GM18505 (cell line): ENCODE data around the gene SOX5.

Source experiments
- ATAC-seq: cut with Tn5 transposase; IDR thresholded peaks from one replicate; pipeline ENCODE4 v1.9.1; 2021; ENCODE audit not compliant: unreplicated experiment
- POLR2A ChIP-seq: IDR thresholded peaks from 4 replicates; pipeline ENCODE4 v1.6.1; 2011; ENCODE audit warnings: borderline replicate concordance; ENCODE audit not compliant: insufficient read depth, insufficient read length; ENCODE audit errors: extremely low read depth

SOX5 gene

GRCh38 chr12:23488130-23488529 lies 461.3 kb downstream of the SOX5 start:
- TF ChIP-seq POLR2A: no peak
- ATAC-seq: no peak

GRCh38 chr12:23484238-23484637 lies 465.2 kb downstream of the SOX5 start:
- no peak for TF ChIP-seq POLR2A
- ATAC-seq: no peak

GRCh38 chr12:23482571-23482970 lies 466.9 kb downstream of the SOX5 start:
- ATAC-seq: no peak
- TF ChIP-seq POLR2A: no peak
